GM13976 (cell line): ENCODE results near the gene ZNF675.
"Not testable (repeated sequence)": the region's sequence is repeated elsewhere in the genome, so short reads cannot be mapped to it uniquely, and the experiment has no call there.

Experiments
- DNase-seq: peaks from one replicate; pipeline ENCODE4 v3.0.0; 2012; ENCODE audit warnings: low spot score
- CTCF ChIP-seq: IDR thresholded peaks from 2 replicates; pipeline ENCODE4 v1.5.1; 2012; ENCODE audit warnings: borderline replicate concordance, mild to moderate bottlenecking; ENCODE audit not compliant: insufficient read depth; ENCODE audit errors: extremely low read depth, missing control alignments, control extremely low read depth
- in situ Hi-C: fragments of 300-500 bp; cut with MboI; formaldehyde crosslinking; loops from one replicate; pipeline ENCODE4 v1.12.0; 2022; ENCODE audit warnings: low sequenced_read_pairs, mixed read lengths, inconsistent platforms; ENCODE audit not compliant: unreplicated experiment

The ZNF675 gene

GRCh38 chr19:23698711-23699520 is 11.9 kb upstream of the ZNF675 start:
- TF ChIP-seq CTCF, result no peak
- in situ Hi-C loops, result no loop called here
- DNase-seq, result no peak

- DNase-seq, in situ Hi-C loops: not testable (repeated sequence)
These were observed 5.9 kb upstream of the ZNF675 start for GRCh38 chr19:23692937-23693336.

GRCh38 chr19:23673132-23673531 is 13.9 kb downstream of the ZNF675 start:
- TF ChIP-seq CTCF, result no peak
- in situ Hi-C loops, result no loop called here

GRCh38 chr19:23668606-23669005 is 18.4 kb downstream of the ZNF675 start:
- DNase-seq, in situ Hi-C loops: not testable (repeated sequence)

More at GRCh38 chr19:23673132-23673531, 13.9 kb downstream of the ZNF675 start:
- no peak for DNase-seq

- TF ChIP-seq CTCF, result no peak
- no peak for DNase-seq
- in situ Hi-C loops, result no loop called here
These were observed 21.2 kb downstream of the ZNF675 start for GRCh38 chr19:23665651-23666410.

- in situ Hi-C loops, DNase-seq: not testable (repeated sequence)
These were observed 37.2 kb downstream of the ZNF675 start for GRCh38 chr19:23649817-23650216.
